ENCODE data around the gene DDX50. TPM values are rescaled to one million over a fixed set of nuclear protein-coding genes. Genes with fewer than 3 reads are reported as not detected.
"Not testable (repeated sequence)": the region's sequence is repeated elsewhere in the genome, so short reads cannot be mapped to it uniquely, and the experiment has no call there.

DDX50 gene
- polyA plus RNA-seq, 3 donors: 57.0 to 66.3 (median 63.1) TPM

DNA sequence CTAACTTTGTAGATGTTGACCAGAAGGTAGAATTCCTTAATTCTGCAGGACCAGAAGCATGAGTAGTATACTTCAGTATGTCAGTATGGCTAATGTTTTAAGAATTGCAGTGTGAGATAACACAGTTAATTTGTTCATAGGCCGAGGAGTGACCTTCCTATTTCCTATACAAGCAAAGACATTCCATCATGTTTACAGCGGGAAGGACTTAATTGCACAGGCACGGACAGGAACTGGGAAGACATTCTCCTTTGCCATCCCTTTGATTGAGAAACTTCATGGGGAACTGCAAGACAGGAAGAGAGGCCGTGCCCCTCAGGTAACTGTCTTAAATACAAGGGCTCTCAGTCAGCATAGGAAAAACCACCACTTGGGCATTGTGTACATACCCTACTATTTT is 62.0 kb downstream of the DDX50 start:
- no peak for DNase-seq

DNA sequence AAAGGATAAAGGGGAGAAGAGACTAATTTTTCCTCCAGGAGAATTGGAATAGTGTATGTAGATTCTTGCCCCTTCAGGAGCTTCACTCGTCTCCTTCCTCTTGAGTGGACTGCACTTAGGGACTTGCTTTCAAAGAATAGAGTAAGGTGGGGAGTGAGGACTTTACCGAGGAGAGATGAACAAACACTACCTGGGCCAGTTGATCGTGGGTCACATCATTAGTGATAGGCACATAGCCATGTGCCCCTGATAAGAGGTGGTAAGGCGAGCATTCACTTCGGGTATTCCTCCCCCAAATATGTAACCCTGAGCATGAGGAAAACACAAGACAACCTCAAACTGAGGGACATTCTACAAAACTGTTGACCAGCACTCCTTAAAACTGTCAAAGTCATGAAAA is 72.9 kb downstream of the DDX50 start:
- DNase-seq: no peak

DNA sequence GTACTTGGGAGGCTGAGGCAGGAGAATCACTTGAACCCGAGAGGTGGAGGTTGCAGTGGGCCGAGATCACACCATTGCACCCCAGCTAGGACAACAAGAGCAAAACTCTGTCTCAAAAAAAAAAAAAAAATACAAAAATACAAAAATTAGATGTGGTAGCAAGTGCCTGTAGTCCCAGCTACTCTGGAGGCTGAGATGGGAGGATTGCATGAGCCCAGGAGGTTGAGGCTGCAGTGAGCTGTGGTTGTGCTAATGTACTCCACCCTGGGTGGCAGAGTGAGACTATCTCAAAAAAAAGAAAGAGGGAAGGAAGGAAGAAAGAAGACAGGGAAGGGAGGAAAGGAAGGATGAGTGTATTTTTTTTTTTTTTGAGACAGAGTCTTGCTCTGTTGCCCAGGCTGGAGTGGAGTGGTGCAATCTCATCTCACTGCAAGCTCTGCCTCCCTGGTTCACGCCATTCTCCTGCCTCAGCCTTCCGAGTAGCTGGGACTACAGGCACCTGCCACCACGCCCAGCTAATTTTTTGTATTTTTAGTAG is 74.9 kb downstream of the DDX50 start:
- DNase-seq: not testable (repeated sequence)

DNA sequence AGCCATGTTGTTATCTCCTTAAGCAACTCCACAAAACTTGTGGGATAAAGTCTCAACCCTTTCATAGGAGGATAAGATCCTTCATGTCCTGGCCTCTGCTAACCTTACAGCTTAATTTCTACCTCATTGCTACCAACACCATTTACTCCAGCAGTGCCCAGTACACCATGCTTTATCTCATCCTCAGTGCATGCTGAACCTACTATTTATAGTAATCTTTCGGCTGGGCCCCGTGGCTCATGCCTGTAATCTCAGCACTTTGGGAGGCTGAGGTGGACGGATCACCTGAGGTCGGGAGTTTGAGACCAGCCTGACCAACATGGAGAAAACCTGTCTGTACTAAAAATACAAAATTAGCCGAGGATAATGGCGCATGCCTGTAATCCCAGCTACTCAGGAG is 78.6 kb downstream of the DDX50 start:
- not testable (repeated sequence) for DNase-seq

DNA sequence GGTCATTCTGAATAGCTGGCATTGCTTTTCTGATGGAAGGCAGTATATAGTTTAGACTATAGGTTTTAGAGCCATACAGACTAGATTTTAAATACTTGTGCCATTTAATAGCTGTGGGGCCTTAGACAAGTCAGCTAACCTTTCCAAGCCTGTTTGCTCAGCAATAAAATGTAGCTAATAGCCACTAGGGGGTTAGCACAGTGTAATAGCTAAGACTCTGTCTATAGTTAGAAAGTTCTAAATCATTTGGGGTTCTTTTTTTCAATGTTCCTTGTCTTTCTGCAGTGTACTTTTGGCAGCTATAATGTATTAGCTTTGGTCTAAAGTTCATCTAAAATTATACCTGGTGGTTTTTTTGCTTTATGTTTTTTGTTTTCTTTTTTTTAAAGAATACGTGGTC is 80.0 kb downstream of the DDX50 start:
- DNase-seq: no peak

DNA sequence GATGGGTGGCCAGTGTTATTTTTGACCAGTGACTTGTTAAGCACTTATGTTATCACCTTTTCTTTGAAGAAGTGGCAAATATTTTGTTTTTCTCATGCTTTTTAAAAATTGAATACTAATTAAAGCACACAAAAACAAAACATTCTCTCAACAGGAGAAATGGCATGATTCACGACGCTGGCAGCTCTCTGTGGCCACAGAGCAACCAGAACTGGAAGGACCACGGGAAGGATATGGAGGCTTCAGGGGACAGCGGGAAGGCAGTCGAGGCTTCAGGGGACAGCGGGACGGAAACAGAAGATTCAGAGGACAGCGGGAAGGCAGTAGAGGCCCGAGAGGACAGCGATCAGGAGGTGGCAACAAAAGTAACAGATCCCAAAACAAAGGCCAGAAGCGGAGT is 81.3 kb downstream of the DDX50 start:
- DNase-seq: no peak

DNA sequence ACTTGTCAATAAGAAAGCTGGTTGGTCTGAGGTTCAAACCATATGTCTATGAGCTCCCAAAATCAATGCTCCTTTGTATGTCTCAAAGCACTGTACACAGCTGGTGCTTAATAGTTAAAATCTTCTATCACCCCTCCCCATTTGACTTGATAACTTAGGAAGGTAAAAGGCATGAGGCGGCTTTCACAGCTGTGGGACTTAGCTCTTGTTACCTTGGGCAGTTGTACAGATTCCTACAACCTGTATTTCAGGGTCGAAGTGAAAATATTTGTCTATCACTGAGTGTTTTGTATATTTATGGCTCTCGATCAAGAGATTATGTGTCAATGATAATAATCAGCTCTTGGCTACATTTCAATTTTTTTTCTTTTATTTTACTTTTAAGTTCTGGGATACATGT is 86.5 kb downstream of the DDX50 start:
- no peak for DNase-seq

DNA sequence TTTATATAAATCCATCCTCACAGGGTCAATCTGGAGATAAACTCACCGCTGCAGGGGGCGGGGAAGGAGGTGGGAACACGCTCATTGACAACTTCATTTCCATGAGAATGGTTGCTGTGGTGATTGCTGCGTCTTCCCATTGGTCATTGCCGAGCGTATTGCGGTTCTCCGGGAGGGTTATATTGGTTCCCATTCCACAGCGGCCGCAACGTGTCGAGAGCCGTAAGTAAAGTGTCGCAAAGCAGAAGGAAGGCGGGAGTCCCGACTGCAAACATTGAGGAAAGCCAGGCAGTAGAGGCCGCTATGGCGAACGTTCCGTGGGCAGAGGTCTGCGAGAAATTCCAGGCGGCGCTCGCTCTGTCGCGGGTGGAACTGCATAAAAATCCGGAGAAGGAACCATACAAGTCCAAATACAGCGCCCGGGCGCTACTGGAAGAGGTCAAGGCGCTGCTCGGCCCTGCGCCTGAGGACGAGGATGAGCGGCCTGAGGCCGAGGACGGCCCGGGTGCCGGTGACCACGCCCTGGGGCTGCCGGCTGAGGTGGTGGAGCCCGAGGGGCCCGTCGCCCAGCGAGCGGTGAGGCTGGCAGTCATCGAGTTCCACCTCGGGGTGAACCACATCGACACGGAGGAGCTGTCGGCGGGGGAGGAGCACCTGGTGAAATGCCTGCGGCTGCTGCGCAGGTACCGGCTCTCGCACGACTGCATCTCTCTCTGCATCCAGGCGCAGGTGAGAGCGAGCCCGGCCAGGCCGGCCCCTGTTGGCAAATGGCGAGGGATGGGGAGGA is 87.6 kb downstream of the DDX50 start, which contains the start of gene KIFBP:
Gene KIFBP (plus strand): TSS at position 274 of the 787 bp plus-strand sequence. CDS start 30 bp downstream, at position 304.
- peak; percentile 97 for DNase-seq

DNA sequence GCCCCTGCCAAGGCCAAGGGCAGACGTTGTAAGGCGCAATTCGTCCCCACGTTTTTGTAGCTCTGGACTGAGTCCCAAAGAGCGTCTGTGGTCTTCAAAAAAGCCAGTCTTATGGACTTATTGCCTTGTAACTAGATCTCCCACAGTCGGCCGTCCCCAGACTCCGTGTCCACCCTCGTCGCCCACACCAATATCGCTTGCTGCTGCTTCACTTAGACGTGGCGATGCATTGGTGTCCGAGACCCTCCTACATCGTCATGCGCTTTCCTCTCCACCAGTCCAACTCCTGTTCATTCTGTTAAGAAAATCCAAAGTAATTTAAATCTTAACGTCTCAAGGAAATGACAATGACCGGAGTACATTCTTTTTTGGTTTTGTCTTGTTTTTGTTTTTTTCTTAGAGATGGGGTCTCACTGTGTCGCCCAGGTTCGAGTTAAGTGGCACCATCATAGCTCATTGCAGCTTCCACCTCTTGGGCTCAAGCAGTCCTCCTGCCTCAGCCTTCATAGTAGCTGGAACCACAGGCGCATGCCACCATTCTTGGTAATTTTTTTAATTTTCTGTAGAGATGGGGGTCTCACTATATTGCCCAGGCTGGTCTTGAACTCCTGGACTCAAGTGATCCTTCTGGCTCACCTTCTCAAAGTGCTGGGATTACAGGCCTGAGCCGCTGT is 88.3 kb downstream of the DDX50 start:
- peak; percentile 14 for DNase-seq

DNA sequence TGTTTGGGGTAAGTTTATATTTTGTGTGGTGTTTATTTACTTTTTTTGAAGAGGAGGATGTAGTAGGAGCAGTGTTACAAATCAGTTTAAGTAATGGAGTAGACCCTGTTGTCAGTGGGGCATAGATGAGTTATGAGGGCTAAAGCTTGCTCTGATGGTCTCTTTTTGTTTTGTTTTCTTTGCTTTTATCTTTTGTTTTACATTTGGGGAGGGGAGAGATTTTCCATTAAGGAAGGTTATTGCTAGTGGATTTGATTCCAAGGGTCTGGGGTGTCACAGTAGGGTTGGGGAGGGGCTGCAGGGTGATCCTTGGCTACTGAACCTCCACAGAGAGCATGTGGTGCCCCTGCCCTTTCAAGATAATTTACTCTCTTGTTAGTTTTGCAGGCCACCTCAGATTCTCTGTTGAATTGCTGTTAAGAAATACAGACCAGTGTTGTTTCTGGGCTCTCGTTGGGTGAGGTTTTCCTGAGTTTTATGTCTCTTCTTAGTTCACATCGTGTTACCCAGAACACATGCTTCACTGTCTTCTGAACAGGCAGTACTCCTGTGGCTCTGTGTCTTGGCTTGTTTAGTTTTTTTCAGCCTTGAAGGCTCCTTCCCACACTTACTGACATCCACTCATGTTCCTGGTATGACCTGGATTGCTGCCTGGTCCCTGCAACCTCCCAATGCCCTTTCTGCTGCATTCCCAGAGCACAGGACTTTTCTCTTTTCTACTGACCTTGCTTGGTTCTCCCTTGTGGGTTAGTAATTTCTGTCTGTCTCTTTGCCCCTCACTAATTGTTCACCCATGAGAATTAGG is 91.7 kb downstream of the DDX50 start:
- DNase-seq: peak; percentile 40

Other genes starting within 250 kb of the DDX50 start
- gene CCAR1, start 180.1 kb upstream of the DDX50 start, polyA plus RNA-seq (ENCODE audit: insufficient read length in 3 of 3): 100 to 1,000 TPM; 138 to 220 (median 175) TPM
- 1 to 10 TPM; 6.0 to 10.0 (median 9.5) TPM for gene STOX1, start 73.8 kb upstream of the DDX50 start, polyA plus RNA-seq (ENCODE audit: insufficient read length in 3 of 3)
- gene DDX21, start 54.9 kb downstream of the DDX50 start, polyA plus RNA-seq (ENCODE audit: insufficient read length in 3 of 3): 10 to 100 TPM; 49.7 to 56.6 (median 50.4) TPM
- 10 to 100 TPM; 31.4 to 33.8 (median 33.3) TPM for gene KIFBP, start 87.5 kb downstream of the DDX50 start, polyA plus RNA-seq (ENCODE audit: insufficient read length in 3 of 3)
- gene SRGN, start 186.8 kb downstream of the DDX50 start, polyA plus RNA-seq (ENCODE audit: insufficient read length in 3 of 3): 10 to 100 TPM; 10.2 to 16.7 (median 14.5) TPM
- gene VPS26A, start 222.9 kb downstream of the DDX50 start, polyA plus RNA-seq (ENCODE audit: insufficient read length in 3 of 3): 10 to 100 TPM; 75.8 to 84.8 (median 77.7) TPM